GM21367 (cell line): Measurements from ENCODE around the gene TMEM131L.

Experiments used
- ATAC-seq: cut with Tn5 transposase; IDR thresholded peaks from one replicate; pipeline ENCODE4 v1.9.1; 2021; ENCODE audit not compliant: unreplicated experiment

TMEM131L gene

GRCh38 chr4:153676984-153677383 is 210.8 kb downstream of the TMEM131L start:
- ATAC-seq: no peak

- ATAC-seq: no peak
These were observed 213.3 kb downstream of the TMEM131L start for GRCh38 chr4:153679486-153679885.

- ATAC-seq: no peak
These were observed 217.6 kb downstream of the TMEM131L start for GRCh38 chr4:153683763-153684181.

GRCh38 chr4:153684182-153684970 is 218.2 kb downstream of the TMEM131L start, which contains the start of gene TLR2:
TLR2 (plus strand) TSS chr4:153684280; CDS start chr4:153702908, 18,628 bp downstream.
- ATAC-seq: peak; percentile 85

GRCh38 chr4:153684971-153685371 is 218.8 kb downstream of the TMEM131L start:
- ATAC-seq: no peak
